Measurements from ENCODE around the gene GSTT4. TPM values are rescaled to one million over a fixed set of nuclear protein-coding genes. Genes with fewer than 3 reads are reported as not detected.
A peak's percentile ranks its signal among the peaks of the same experiment; 100 is the strongest.
"Not testable (repeated sequence)": the region's sequence is repeated elsewhere in the genome, so short reads cannot be mapped to it uniquely, and the experiment has no call there.

The GSTT4 gene
- not detected for total RNA-seq

DNA sequence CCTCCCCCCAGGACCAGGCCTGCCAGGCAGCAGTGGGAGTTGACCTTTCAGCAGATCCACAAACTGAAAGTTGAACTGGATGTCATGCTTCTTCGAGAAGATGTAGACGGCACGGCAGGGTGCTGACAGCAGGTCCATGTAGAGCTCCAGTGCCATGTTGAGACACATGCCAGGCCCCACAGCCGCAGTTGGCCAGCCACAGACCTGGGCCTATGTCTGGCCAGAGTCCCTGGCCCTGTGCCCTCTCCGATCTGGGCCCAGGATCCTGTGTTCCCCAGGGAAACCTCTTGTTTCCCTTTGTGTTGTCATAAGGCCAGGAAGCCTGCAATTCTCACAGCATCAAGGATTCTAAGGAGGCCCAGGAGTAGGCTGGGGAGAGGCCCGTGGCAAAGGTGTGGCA lies at the start of gene GSTT4:
GSTT4 (minus strand) TSS at position 253 of the 400 bp plus-strand sequence; CDS start at position 156, 97 bp downstream.
- Mint-ChIP-seq H3K9me3 (no peaks in the 10 kb centered on the region), H3K27me3 (ENCODE audit: low read depth) (no peaks in the 10 kb centered on the region), H3K36me3 (ENCODE audit: insufficient read depth) (no peaks in the 10 kb centered on the region), H3K4me3 (no peak within 1 kb of the TSS), H3K4me1 (ENCODE audit: low read depth) (peaks cover under 1% of the 10 kb centered on the region)
- ATAC-seq (no peak), DNase-seq (no peak)

GRCh38 chr22:24054356-24054755 lies 49.1 kb upstream of the GSTT4 start:
- no peak for ATAC-seq
- Mint-ChIP-seq H3K9me3 (no peaks in the 10 kb centered on the region), H3K4me1 (ENCODE audit: low read depth) (no peaks in the 10 kb centered on the region), H3K4me3 (no peak overlapping the region), H3K36me3 (ENCODE audit: insufficient read depth) (peaks cover 57% of the 10 kb centered on the region), H3K27me3 (ENCODE audit: low read depth) (no peaks in the 10 kb centered on the region)
- DNase-seq, result no peak

- no peaks in the 10 kb centered on the region for H3K9me3 Mint-ChIP-seq
- H3K36me3 Mint-ChIP-seq (ENCODE audit: insufficient read depth), result peaks cover 54% of the 10 kb centered on the region
- no peaks in the 10 kb centered on the region for H3K27me3 Mint-ChIP-seq (ENCODE audit: low read depth)
- H3K4me3 Mint-ChIP-seq, result no peak overlapping the region
- DNase-seq, result no peak
- H3K4me1 Mint-ChIP-seq (ENCODE audit: low read depth), result no peaks in the 10 kb centered on the region
- ATAC-seq, result no peak
Observed at GRCh38 chr22:24053481-24054226, 48.4 kb upstream of the GSTT4 start.

GRCh38 chr22:24051568-24051967 lies 46.3 kb upstream of the GSTT4 start:
- Mint-ChIP-seq H3K4me3 (no peak overlapping the region), H3K27me3 (ENCODE audit: low read depth) (no peaks in the 10 kb centered on the region), H3K4me1 (ENCODE audit: low read depth) (no peaks in the 10 kb centered on the region), H3K9me3 (no peaks in the 10 kb centered on the region), H3K36me3 (ENCODE audit: insufficient read depth) (peaks cover 46% of the 10 kb centered on the region)
- DNase-seq (no peak), ATAC-seq (no peak)

DNA sequence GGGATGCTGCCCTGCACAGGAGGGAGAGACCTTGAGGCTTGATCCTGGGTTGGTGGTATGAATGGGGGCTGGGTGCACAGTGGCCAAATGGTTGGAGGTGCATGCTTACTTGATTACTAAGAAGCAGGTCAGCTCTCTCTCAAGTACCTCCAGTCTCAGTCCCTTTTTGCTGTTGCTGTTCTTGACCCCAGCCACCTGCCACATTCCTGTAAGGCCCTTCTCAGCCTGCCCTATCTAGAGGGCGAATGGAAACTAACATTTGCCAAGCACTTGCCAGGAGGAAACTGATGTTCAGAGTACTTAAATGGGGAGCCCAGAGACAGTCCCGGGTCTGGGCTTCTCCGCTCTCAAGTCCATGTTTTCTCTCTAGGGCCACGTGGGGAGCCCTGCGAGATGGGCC lies 45.8 kb upstream of the GSTT4 start:
- Mint-ChIP-seq H3K36me3 (ENCODE audit: insufficient read depth) (peaks cover 47% of the 10 kb centered on the region), H3K9me3 (no peaks in the 10 kb centered on the region), H3K4me1 (ENCODE audit: low read depth) (no peaks in the 10 kb centered on the region), H3K4me3 (no peak overlapping the region), H3K27me3 (ENCODE audit: low read depth) (no peaks in the 10 kb centered on the region)
- no peak for ATAC-seq
- DNase-seq, result no peak

DNA sequence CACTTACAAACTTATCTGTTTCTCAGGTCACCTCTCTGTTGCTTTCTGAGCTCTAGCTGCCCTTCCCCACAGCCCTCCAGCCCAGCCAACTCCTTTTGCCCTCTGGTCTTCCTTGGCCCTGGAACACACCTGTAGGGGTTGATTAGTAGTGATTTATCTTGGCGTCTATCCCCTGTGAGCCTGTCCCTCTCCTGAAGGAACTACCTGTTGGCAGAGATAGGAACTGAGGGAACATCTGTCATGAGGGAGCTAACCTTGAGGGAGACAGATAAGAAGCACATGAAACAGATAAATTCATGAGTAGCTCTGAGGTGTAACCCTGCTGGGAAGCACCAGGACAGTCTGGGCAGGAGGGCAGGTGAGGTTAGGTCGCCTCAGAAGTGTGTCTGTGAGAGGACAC lies 44.7 kb upstream of the GSTT4 start:
- H3K4me1 Mint-ChIP-seq (ENCODE audit: low read depth), result no peaks in the 10 kb centered on the region
- H3K36me3 Mint-ChIP-seq (ENCODE audit: insufficient read depth), result peaks cover 45% of the 10 kb centered on the region
- no peaks in the 10 kb centered on the region for H3K27me3 Mint-ChIP-seq (ENCODE audit: low read depth)
- no peak overlapping the region for H3K4me3 Mint-ChIP-seq
- ATAC-seq (no peak), DNase-seq (no peak)
- no peaks in the 10 kb centered on the region for H3K9me3 Mint-ChIP-seq

- Mint-ChIP-seq H3K27me3 (ENCODE audit: low read depth) (no peaks in the 10 kb centered on the region), H3K9me3 (no peaks in the 10 kb centered on the region), H3K4me1 (ENCODE audit: low read depth) (no peaks in the 10 kb centered on the region), H3K36me3 (ENCODE audit: insufficient read depth) (peaks cover 46% of the 10 kb centered on the region), H3K4me3 (no peak overlapping the region)
- ATAC-seq (no peak), DNase-seq (no peak)
Observed at GRCh38 chr22:24049211-24049610, 44.0 kb upstream of the GSTT4 start.

- Mint-ChIP-seq H3K9me3 (no peaks in the 10 kb centered on the region), H3K27me3 (ENCODE audit: low read depth) (no peaks in the 10 kb centered on the region), H3K4me1 (ENCODE audit: low read depth) (no peaks in the 10 kb centered on the region), H3K4me3 (no peak overlapping the region), H3K36me3 (ENCODE audit: insufficient read depth) (peaks cover 45% of the 10 kb centered on the region)
- ATAC-seq (no peak), DNase-seq (no peak)
Observed at GRCh38 chr22:24046024-24046423, 40.8 kb upstream of the GSTT4 start.

- Mint-ChIP-seq H3K9me3 (no peaks in the 10 kb centered on the region), H3K4me3 (no peak overlapping the region), H3K36me3 (ENCODE audit: insufficient read depth) (peaks cover 43% of the 10 kb centered on the region), H3K4me1 (ENCODE audit: low read depth) (peaks cover 12% of the 10 kb centered on the region), H3K27me3 (ENCODE audit: low read depth) (no peaks in the 10 kb centered on the region)
- ATAC-seq (no peak), DNase-seq (no peak)
Observed at GRCh38 chr22:24043958-24044357, 38.7 kb upstream of the GSTT4 start.

DNA sequence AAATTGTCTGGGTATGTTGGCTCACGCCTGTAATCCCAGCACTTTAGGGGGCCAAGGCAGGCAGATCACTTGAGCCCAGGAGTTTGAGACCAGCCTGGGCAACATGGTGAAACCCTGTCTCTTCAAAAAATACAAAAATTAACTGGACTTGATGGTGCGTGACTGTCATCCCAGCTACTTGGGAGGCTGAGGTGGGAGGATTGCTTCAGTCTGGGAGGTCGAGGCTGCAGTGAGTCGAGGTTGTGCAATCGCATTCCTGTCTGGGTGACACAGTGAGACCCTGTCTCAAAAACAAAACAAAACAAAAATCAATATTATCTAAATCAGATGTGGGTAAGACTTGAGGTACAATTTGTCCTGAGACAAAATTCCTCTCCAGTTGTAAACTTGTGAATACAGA lies 38.2 kb upstream of the GSTT4 start:
- not testable (repeated sequence) for H3K27me3 Mint-ChIP-seq (ENCODE audit: low read depth); DNase-seq; ATAC-seq; H3K4me3 Mint-ChIP-seq; H3K9me3 Mint-ChIP-seq
- Mint-ChIP-seq H3K36me3 (ENCODE audit: insufficient read depth) (peaks cover 48% of the 10 kb centered on the region), H3K4me1 (ENCODE audit: low read depth) (peaks cover 17% of the 10 kb centered on the region)

GRCh38 chr22:24040946-24041345 lies 35.7 kb upstream of the GSTT4 start:
- ATAC-seq (no peak), DNase-seq (no peak)
- Mint-ChIP-seq H3K4me1 (ENCODE audit: low read depth) (peaks cover 36% of the 10 kb centered on the region), H3K36me3 (ENCODE audit: insufficient read depth) (peaks cover 56% of the 10 kb centered on the region), H3K9me3 (no peaks in the 10 kb centered on the region), H3K27me3 (ENCODE audit: low read depth) (no peaks in the 10 kb centered on the region), H3K4me3 (no peak overlapping the region)

DNA sequence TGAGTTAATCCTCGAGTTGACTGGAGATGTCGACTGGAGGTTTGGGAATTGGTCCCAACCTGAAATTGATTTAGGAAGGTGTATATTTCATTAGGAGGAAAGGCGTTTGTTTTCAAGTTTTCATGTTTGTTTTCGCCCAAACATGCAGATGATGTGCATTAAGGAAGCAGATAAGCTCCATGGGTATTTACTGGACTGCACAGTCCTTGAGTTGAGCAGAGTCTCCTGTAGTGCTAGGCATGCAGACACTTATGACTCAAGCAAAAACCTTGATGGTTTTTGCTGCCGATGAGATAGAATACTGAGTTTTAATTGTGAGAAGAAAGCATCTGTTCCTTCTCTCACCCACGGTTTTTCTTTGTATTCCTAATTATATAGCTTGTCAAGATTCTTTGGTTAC lies 33.8 kb upstream of the GSTT4 start:
- no peak for DNase-seq
- Mint-ChIP-seq H3K27me3 (ENCODE audit: low read depth) (no peaks in the 10 kb centered on the region), H3K36me3 (ENCODE audit: insufficient read depth) (peaks cover 49% of the 10 kb centered on the region), H3K4me1 (ENCODE audit: low read depth) (peaks cover 40% of the 10 kb centered on the region), H3K9me3 (no peaks in the 10 kb centered on the region), H3K4me3 (no peak overlapping the region)
- no peak for ATAC-seq

DNA sequence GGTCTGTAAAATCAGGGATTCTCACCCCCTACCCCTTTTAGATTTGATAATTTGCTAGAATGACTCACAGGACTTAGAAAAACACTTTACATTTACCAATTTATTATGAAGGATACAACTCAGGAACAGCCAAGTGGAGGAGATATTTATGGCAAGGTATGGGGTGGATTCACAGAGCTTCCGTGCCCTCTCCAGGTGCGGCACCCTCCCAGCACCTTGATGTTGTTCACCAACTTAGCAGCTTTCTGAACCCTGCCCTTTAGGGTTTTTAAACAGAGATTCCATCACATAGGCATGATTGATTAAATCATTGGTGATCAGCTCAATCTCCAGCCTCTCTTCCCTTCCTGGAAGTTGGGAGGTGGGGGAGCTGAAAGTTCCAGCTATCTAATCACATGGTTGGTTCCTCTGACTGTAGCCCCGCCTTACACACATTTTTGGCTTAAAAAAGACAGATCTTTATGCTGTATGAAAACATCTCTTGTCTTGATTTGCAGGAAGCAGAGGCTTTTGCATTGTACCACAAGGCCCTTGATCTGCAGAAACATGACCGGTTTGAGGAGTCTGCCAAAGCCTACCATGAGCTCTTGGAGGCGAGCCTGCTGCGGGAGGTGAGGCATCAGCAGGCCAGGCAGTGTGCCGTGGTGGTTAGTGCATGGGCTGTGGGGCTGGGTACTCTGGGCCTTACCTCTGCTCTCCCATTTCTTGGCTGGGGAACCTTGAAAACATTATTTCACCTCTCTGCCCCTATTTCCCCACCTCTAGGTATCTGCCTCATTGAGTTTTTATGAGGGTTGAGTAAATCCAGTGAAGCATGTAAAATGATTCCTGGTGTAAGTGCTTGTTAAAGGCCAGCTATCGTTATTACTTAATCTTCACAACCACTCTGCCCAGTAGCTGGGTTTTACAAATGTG lies 32.9 kb upstream of the GSTT4 start:
- no peaks in the 10 kb centered on the region for H3K9me3 Mint-ChIP-seq
- H3K4me1 Mint-ChIP-seq (ENCODE audit: low read depth), result peaks cover 40% of the 10 kb centered on the region
- peaks cover 47% of the 10 kb centered on the region for H3K36me3 Mint-ChIP-seq (ENCODE audit: insufficient read depth)
- DNase-seq, result peak; percentile 12
- no peaks in the 10 kb centered on the region for H3K27me3 Mint-ChIP-seq (ENCODE audit: low read depth)
- peak in 1 of 2 donors; percentile 43 for ATAC-seq
- H3K4me3 Mint-ChIP-seq, result peak overlapping the region; percentile 12

DNA sequence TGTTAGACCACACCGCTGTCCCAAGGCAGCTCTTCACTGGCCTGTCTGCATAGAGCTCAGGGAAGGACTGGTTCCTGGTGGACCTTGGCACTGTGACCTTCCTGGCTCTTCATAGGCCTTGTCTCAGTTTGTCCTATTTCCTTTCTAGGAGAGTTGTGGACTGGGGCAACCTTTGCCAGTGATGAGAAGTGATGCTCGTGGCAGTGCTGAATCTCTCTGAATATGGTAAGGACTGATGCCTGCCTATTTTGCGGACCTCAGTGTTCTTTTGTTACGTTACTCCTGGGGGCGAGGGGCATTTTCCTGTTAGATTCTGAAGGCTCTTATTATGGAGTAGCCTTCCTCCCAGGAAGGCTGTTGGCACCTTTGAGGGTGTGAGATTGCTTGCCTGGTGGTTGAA lies 30.0 kb upstream of the GSTT4 start:
- Mint-ChIP-seq H3K4me1 (ENCODE audit: low read depth) (peaks cover 45% of the 10 kb centered on the region), H3K4me3 (no peak overlapping the region), H3K36me3 (ENCODE audit: insufficient read depth) (peaks cover 35% of the 10 kb centered on the region), H3K27me3 (ENCODE audit: low read depth) (no peaks in the 10 kb centered on the region), H3K9me3 (no peaks in the 10 kb centered on the region)
- ATAC-seq, result no peak
- no peak for DNase-seq

DNA sequence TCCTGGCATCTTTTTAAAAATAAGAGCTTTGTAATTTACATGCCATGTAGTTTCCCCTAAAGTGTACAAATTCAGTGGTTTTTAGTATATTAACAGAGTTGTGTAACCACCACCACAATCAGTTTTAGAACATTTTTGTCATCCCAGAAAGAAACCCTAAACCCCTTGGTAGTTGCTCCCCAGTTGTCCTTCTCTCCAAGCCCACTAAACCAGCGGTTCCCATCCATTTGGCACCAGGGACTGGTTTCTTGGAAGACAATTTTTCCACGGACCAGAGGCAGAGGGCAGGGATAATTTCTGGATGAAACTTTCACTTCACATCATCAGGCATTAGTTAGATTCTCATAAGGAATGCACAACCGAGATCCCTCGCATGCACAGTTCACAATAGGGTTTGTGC lies 28.5 kb upstream of the GSTT4 start:
- Mint-ChIP-seq H3K9me3 (no peaks in the 10 kb centered on the region), H3K4me1 (ENCODE audit: low read depth) (peaks cover 41% of the 10 kb centered on the region), H3K27me3 (ENCODE audit: low read depth) (no peaks in the 10 kb centered on the region), H3K4me3 (no peak overlapping the region), H3K36me3 (ENCODE audit: insufficient read depth) (peaks cover 23% of the 10 kb centered on the region)
- no peak for ATAC-seq
- no peak for DNase-seq

Data from activated T-cell treated with anti-CD3 and anti-CD28 coated beads, Interleukin-2, amount 50 U/mL, for 4 hours (primary cell).